HCT116 (cell line): ENCODE measurements around the gene TIMD4. TPM values are rescaled to one million over a fixed set of nuclear protein-coding genes. Genes with fewer than 3 reads are reported as not detected.

Experiments used
- ATAC-seq: fragments of 200-7000 bp; cut with Tn5 transposase; 2 replicates; pipeline ENCODE4 v1.9.1; 2020; ENCODE audit warnings: mild to moderate bottlenecking, moderate library complexity
- BruUV-seq: library from RNA; stranded (reverse); fragments of 400-500 nt; replicated peaks from 2 replicates; lab custom pipeline; 2021; lab: Mats Ljungman, UMichigan
- CTCF ChIA-PET: fragments of 300-600 bp; sonication (Branson Sonifier 250); formaldehyde crosslinking; loops from one replicate; lab custom pipeline; 2021; ENCODE audit warnings: antibody characterized with exemption; lab: Charles Lee
- POLR2A ChIA-PET: fragments of 300-600, 350-600 bp; sonication (Branson Sonifier 250); formaldehyde crosslinking; loops from one replicate; lab custom pipeline; 2021; ENCODE audit warnings: antibody characterized with exemption; lab: Charles Lee
- RAD21 ChIA-PET, 2 experiments: fragments of 300-600 bp; sonication (Branson Sonifier 250); formaldehyde crosslinking; loops; one replicate each; lab custom pipeline; 2023; ENCODE audit warnings: low total read pairs in 2 of 2; ENCODE audit not compliant: uncharacterized antibody in 2 of 2, unreplicated experiment in 2 of 2, low non-redundant PET in 1 of 2; lab: Charles Lee
- DNase-seq: peaks from one replicate; pipeline ENCODE4 v3.0.0-alpha.2; 2010; ENCODE audit warnings: low read depth, low spot score
- H2AFZ ChIP-seq: fragments of 200-600 bp; shearing (Covaris generic), sonication (generic); 2 replicates; pipeline ENCODE4 v1.6.1; 2017; ENCODE audit warnings: low read depth, mixed run types, mixed read lengths, antibody characterized with exemption, low read length; ENCODE audit not compliant: poor library complexity, severe bottlenecking
- H3K27ac ChIP-seq: 2 replicates; pipeline ENCODE4 v1.5.1; 2012; ENCODE audit warnings: low read depth, low read length
- H3K27me3 ChIP-seq: fragments of 200-600 bp; sonication (generic); 2 replicates; pipeline ENCODE4 v1.6.1; 2016; ENCODE audit warnings: mixed run types, low read length, mixed read lengths; ENCODE audit not compliant: insufficient read depth
- H3K36me3 ChIP-seq, 2 experiments: fragments of 200-500 bp in 1 of 2; fragments of 200-600 bp in 1 of 2; sonication (Bioruptor generic) in 1 of 2; sonication (generic) in 1 of 2; 2 replicates each; pipeline versions ENCODE4 v1.5.1 to v1.6.1; 2014 to 2016; ENCODE audit warnings: low read length in 2 of 2, inconsistent platforms in 1 of 2, mixed read lengths in 1 of 2, mixed run types in 1 of 2; ENCODE audit not compliant: insufficient read depth in 2 of 2, control insufficient read depth in 1 of 2
- H3K4me1 ChIP-seq, 2 experiments: fragments of 200-600 bp in 1 of 2; sonication (generic) in 1 of 2; 2 replicates each; pipeline versions ENCODE4 v1.5.1 to v1.6.1; 2012 to 2017; ENCODE audit warnings: low read length in 2 of 2, inconsistent platforms in 1 of 2, mild to moderate bottlenecking in 1 of 2, mixed read lengths in 1 of 2, mixed run types in 1 of 2, moderate library complexity in 1 of 2; ENCODE audit not compliant: insufficient read depth in 2 of 2, control insufficient read depth in 1 of 2
- H3K4me2 ChIP-seq: fragments of 200-600 bp; sonication (generic); 2 replicates; pipeline ENCODE4 v1.6.1; 2017; ENCODE audit warnings: mixed run types, low read length, mixed read lengths
- H3K4me3 ChIP-seq, 2 experiments: fragments of 200-600 bp in 1 of 2; sonication (generic) in 1 of 2; replicated peaks in 1 of 2; 2 replicates each; pipeline ENCODE4 v1.5.1; 2011 to 2016; ENCODE audit warnings: low read length in 2 of 2, control low read depth in 1 of 2, low read depth in 1 of 2, mild to moderate bottlenecking in 1 of 2, mixed read lengths in 1 of 2, mixed run types in 1 of 2
- H3K79me2 ChIP-seq: fragments of 200-600 bp; sonication (generic); 2 replicates; pipeline ENCODE4 v1.6.1; 2017; ENCODE audit warnings: mild to moderate bottlenecking, mixed run types, low read length, moderate library complexity, mixed read lengths; ENCODE audit not compliant: insufficient read depth
- H3K9ac ChIP-seq: fragments of 200-600 bp; sonication (generic); 2 replicates; pipeline ENCODE4 v1.6.1; 2016; ENCODE audit warnings: low read length, mixed read lengths
- H3K9me2 ChIP-seq: fragments of 200-600 bp; sonication (generic), shearing (Covaris generic); 2 replicates; pipeline ENCODE4 v1.6.1; 2017; ENCODE audit warnings: mixed run types, mild to moderate bottlenecking, moderate library complexity; ENCODE audit not compliant: insufficient read depth
- H3K9me3 ChIP-seq, 2 experiments: fragments of 200-500 bp in 1 of 2; fragments of 200-600 bp in 1 of 2; sonication (Bioruptor generic) in 1 of 2; sonication (generic) in 1 of 2; 2 replicates each; pipeline ENCODE4 v1.6.1; 2014 to 2017; ENCODE audit warnings: low read length in 2 of 2, mixed read lengths in 2 of 2, inconsistent platforms in 1 of 2, low read depth in 1 of 2, mild to moderate bottlenecking in 1 of 2, mixed run types in 1 of 2, moderate library complexity in 1 of 2; ENCODE audit not compliant: control insufficient read depth in 1 of 2, insufficient read depth in 1 of 2
- H4K20me1 ChIP-seq: fragments of 200-600 bp; sonication (generic), shearing (Covaris generic); 2 replicates; pipeline ENCODE4 v1.6.1; 2017; ENCODE audit warnings: mixed run types, mild to moderate bottlenecking, moderate library complexity; ENCODE audit not compliant: insufficient read depth
- CEBPB ChIP-seq: IDR thresholded peaks from 2 replicates; pipeline ENCODE4 v1.6.1; 2012; ENCODE audit warnings: low read depth
- CTCF ChIP-seq, 3 experiments: fragments of 200-600 bp in 1 of 3; sonication (generic) in 1 of 3; IDR thresholded peaks in 2 of 3; conservative IDR thresholded peaks in 1 of 3; 2 replicates each; pipeline ENCODE4 v1.5.1; 2012 to 2017; ENCODE audit warnings: low read depth in 2 of 3, low read length in 2 of 3, antibody characterized with exemption in 1 of 3, borderline replicate concordance in 1 of 3, control low read depth in 1 of 3, mild to moderate bottlenecking in 1 of 3, mixed read lengths in 1 of 3, mixed run types in 1 of 3, moderate library complexity in 1 of 3; ENCODE audit not compliant: insufficient read depth in 1 of 3
- EGR1 ChIP-seq: IDR thresholded peaks from 2 replicates; pipeline ENCODE4 v1.6.1; 2012; ENCODE audit warnings: low read depth
- JUND ChIP-seq: IDR thresholded peaks from 2 replicates; pipeline ENCODE4 v1.6.1; 2012
- POLR2A ChIP-seq: IDR thresholded peaks from 2 replicates; pipeline ENCODE4 v1.7.0; 2011; ENCODE audit warnings: borderline replicate concordance; ENCODE audit not compliant: insufficient read depth, insufficient read length; ENCODE audit errors: extremely low read depth
- RAD21 ChIP-seq: IDR thresholded peaks from 2 replicates; pipeline ENCODE4 v1.6.1; 2012; ENCODE audit warnings: low read depth, mild to moderate bottlenecking
- SIN3A ChIP-seq: IDR thresholded peaks from 2 replicates; pipeline ENCODE4 v1.6.1; 2012; ENCODE audit warnings: low read depth
- SP1 ChIP-seq: IDR thresholded peaks from 2 replicates; pipeline ENCODE4 v1.6.1; 2012; ENCODE audit warnings: low read depth
- TCF7L2 ChIP-seq: IDR thresholded peaks from 2 replicates; pipeline ENCODE4 v1.7.0; 2011; ENCODE audit warnings: borderline replicate concordance, inconsistent platforms; ENCODE audit not compliant: insufficient read depth, insufficient read length; ENCODE audit errors: extremely low read depth
- YY1 ChIP-seq: IDR thresholded peaks from 2 replicates; pipeline ENCODE4 v1.6.1; 2011; ENCODE audit warnings: low read length, low read depth, moderate library complexity, mild to moderate bottlenecking; ENCODE audit not compliant: insufficient replicate concordance; ENCODE audit errors: extremely low read depth
- ZFX ChIP-seq: fragments of 450-650 bp; IDR thresholded peaks from 2 replicates; pipeline ENCODE4 v1.6.1; 2017
- ZNF274 ChIP-seq: fragments of 200-500 bp; sonication (Bioruptor generic); IDR thresholded peaks from 2 replicates; pipeline ENCODE4 v1.6.1; 2014; ENCODE audit warnings: mild to moderate bottlenecking, low read depth, low read length, inconsistent platforms
- intact Hi-C: fragments of 100-400 bp; cut with micrococcal nuclease; formaldehyde crosslinking; loops from 2 replicates; pipeline ENCODE4 v1.10.0; 2022
- total RNA-seq: library from RNA; stranded (reverse); gene quantifications from one replicate; pipeline ENCODE4 v1.2.1, GENCODE V29; 2021; ENCODE audit not compliant: unreplicated experiment
- TF ChIP-seq, protein P1 (sequence below): IDR thresholded peaks from 2 replicates; pipeline ENCODE4 v1.6.1; 2012
- TF ChIP-seq, protein P2 (sequence below): IDR thresholded peaks from 2 replicates; pipeline ENCODE4 v1.6.1; 2012; ENCODE audit warnings: low read depth

TIMD4 gene
- total RNA-seq, 1 experiment from 2014 or later, result not detected

DNA sequence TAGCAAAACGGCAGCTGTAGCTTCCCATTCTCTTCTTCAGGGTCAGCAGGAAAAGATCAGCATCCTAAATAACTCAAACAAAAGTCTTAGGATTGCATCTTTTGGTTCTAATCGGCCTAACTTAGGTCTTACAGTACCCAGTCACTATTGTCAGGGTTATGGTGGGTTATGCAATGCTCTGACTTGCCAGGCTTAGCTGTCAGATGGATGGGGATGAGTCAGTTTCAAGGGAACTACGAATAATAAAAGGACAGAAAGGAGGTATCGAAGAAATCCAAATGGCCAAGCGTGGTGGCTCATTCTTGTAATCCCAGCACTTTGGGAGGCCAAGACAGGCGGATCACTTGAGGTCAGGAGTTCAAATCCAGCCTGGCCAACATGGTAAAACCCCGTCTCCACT, 66.5 kb downstream of the TIMD4 start:
- no peaks in the 10 kb centered on the region; the same call in 1 of the 2 replicates for H4K20me1 ChIP-seq
- no peak overlapping the region for H2AFZ ChIP-seq
- TF ChIP-seq SP1, result no peak
- TF ChIP-seq, protein P1, sequence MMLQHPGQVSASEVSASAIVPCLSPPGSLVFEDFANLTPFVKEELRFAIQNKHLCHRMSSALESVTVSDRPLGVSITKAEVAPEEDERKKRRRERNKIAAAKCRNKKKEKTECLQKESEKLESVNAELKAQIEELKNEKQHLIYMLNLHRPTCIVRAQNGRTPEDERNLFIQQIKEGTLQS, result no peak
- H3K27ac ChIP-seq, result no peak overlapping the region
- ATAC-seq, result no peak
- no peaks in the 10 kb centered on the region for H3K9me3 ChIP-seq
- intact Hi-C loops, result no loop called here
- no peak overlapping the region for H3K4me2 ChIP-seq
- POLR2A ChIA-PET, result no interaction called here
- no peak for DNase-seq
- no TSS peak for BruUV-seq
- no peaks in the 10 kb centered on the region for H3K36me3 ChIP-seq
- H3K4me1 ChIP-seq, result no peaks in the 10 kb centered on the region
- CTCF ChIA-PET, result no interaction called here
- RAD21 ChIA-PET, result no interaction called here
- H3K9me2 ChIP-seq, result no peaks in the 10 kb centered on the region
- H3K9ac ChIP-seq, result no peak overlapping the region
- no peak overlapping the region for H3K4me3 ChIP-seq
- no peaks in the 10 kb centered on the region for H3K79me2 ChIP-seq
- H3K27me3 ChIP-seq, result peaks cover 6% of the 10 kb centered on the region; the same call in 1 of the 2 replicates

GRCh38 chr5:156893517-156893916, 69.5 kb downstream of the TIMD4 start:
- Histone ChIP-seq H2AFZ (no peak overlapping the region), H4K20me1 (no peaks in the 10 kb centered on the region), H3K9me2 (no peaks in the 10 kb centered on the region), H3K9me3 (no peaks in the 10 kb centered on the region), H3K9ac (no peak overlapping the region), H3K4me1 (no peaks in the 10 kb centered on the region), H3K27me3 (peaks cover 15% of the 10 kb centered on the region), H3K79me2 (no peaks in the 10 kb centered on the region), H3K4me2 (no peak overlapping the region), H3K4me3 (no peak overlapping the region), H3K36me3 (no peaks in the 10 kb centered on the region), H3K27ac (no peak overlapping the region)
- ChIA-PET CTCF (no interaction called here), RAD21 (no interaction called here), POLR2A (no interaction called here)
- ATAC-seq, result no peak
- BruUV-seq, result no TSS peak
- intact Hi-C loops, result no loop called here
- DNase-seq, result no peak
- TF ChIP-seq ZFX (no peak), POLR2A (no peak), TCF7L2 (no peak), EGR1 (no peak), JUND (no peak), ZNF274 (no peak), SIN3A (no peak), CTCF (IDR thresholded peaks at IDR 0.05 in 2 of 3, conservative IDR thresholded peaks at IDR 0.05 in 1 of 3; ENCODE audit: borderline replicate concordance in 1 of 3, insufficient read depth in 1 of 3, low read depth in 2 of 3, low read length in 2 of 3) (no peak), RAD21 (no peak), YY1 (no peak), CEBPB (no peak)
- TF ChIP-seq, protein P2, sequence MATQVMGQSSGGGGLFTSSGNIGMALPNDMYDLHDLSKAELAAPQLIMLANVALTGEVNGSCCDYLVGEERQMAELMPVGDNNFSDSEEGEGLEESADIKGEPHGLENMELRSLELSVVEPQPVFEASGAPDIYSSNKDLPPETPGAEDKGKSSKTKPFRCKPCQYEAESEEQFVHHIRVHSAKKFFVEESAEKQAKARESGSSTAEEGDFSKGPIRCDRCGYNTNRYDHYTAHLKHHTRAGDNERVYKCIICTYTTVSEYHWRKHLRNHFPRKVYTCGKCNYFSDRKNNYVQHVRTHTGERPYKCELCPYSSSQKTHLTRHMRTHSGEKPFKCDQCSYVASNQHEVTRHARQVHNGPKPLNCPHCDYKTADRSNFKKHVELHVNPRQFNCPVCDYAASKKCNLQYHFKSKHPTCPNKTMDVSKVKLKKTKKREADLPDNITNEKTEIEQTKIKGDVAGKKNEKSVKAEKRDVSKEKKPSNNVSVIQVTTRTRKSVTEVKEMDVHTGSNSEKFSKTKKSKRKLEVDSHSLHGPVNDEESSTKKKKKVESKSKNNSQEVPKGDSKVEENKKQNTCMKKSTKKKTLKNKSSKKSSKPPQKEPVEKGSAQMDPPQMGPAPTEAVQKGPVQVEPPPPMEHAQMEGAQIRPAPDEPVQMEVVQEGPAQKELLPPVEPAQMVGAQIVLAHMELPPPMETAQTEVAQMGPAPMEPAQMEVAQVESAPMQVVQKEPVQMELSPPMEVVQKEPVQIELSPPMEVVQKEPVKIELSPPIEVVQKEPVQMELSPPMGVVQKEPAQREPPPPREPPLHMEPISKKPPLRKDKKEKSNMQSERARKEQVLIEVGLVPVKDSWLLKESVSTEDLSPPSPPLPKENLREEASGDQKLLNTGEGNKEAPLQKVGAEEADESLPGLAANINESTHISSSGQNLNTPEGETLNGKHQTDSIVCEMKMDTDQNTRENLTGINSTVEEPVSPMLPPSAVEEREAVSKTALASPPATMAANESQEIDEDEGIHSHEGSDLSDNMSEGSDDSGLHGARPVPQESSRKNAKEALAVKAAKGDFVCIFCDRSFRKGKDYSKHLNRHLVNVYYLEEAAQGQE, result no peak
